ENCODE measurements around the gene RPS6KA2.

GRCh38 chr6:166437661-166438060, 189.4 kb downstream of the RPS6KA2 start:
- TF ChIP-seq EZH2 (IDR thresholded peaks at IDR 0.05; ENCODE audit: insufficient read depth, poor library complexity, severe bottlenecking) (no peak), EZH2phosphoT487 (IDR thresholded peaks at IDR 0.05; ENCODE audit: insufficient read depth, low read depth) (no peak)

All from GM23248 (cell line).